ENCODE measurements around the gene BCL2L2. TPM values are rescaled to one million over a fixed set of nuclear protein-coding genes. Genes with fewer than 3 reads are reported as not detected.

BCL2L2 gene
- total and polyA plus RNA-seq, 9 of the 15 experiments (the other 6 are each of a cell fraction or from before 2014, with no cell fraction given) = 2.6 to 32.5 (median 14.7) TPM

DNA sequence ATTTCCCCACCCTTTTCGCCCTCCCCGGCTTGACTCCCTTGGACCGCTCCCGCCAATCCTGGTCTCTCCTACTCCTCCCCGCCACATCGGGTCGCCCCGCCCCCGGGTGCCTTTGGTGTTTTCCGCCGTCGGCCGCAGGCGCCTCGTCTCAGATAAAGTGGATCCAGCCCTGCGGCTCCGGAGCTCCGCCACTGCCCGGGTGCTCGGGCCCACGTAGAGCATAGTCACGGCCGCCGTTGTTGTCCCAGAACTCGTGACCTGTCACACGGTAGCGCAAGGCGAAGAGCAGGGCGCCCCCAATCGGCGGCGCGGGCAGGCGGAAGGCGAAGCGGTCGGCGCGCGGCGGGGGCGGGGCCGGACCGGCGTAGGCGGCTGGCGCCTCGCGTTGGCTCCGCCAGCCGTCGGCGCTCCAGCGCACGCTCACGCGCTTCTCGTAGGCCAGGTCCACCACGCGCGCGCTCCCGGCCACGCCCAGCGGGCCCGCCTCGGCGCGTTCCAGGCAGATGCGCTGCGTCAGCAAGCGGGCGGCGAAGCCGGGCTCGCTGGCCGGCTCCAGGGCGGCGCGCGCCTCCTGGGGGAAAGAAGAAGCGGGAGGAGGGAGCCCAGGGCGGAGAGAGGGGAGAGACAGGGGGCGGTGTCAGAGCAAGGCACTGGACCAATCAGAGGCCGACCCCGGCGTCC is 5.2 kb upstream of the BCL2L2 start (continued):
- TF ChIP-seq NR4A1 (CRISPR knock-in tag; IDR thresholded peaks at IDR 0.05) (no peak), NR4A1 (tag; IDR thresholded peaks at IDR 0.05) (peak; percentile 78), ZNF23 (CRISPR knock-in tag; IDR thresholded peaks at IDR 0.05) (no peak), FOXK2 (conservative IDR thresholded peaks at IDR 0.05 in 1 of 2, IDR thresholded peaks at IDR 0.05 in 1 of 2; ENCODE audit: low read depth in 2 of 2) (peak; percentile 91 to 92), PHB2 (IDR thresholded peaks at IDR 0.05; ENCODE audit: low read depth) (no peak), FOXJ2 (tag; IDR thresholded peaks at IDR 0.05) (peak; percentile 94), TCFL5 (CRISPR knock-in tag; conservative IDR thresholded peaks at IDR 0.05) (no peak), ERF (CRISPR knock-in tag; IDR thresholded peaks at IDR 0.05) (no peak), SP2 (IDR thresholded peaks at IDR 0.05; ENCODE audit: extremely low read depth, low read depth, low read length, poor library complexity, severe bottlenecking) (no peak), ZC3H8 (IDR thresholded peaks at IDR 0.05) (no peak), CREM (IDR thresholded peaks at IDR 0.05; ENCODE audit: low read depth) (peak; percentile 80), NFXL1 (CRISPR knock-in tag; IDR thresholded peaks at IDR 0.05) (no peak), MTF1 (CRISPR knock-in tag; IDR thresholded peaks at IDR 0.05; ENCODE audit: borderline replicate concordance) (no peak), ZNF146 (CRISPR knock-in tag; IDR thresholded peaks at IDR 0.05; ENCODE audit: unreplicated experiment) (no peak), ZNF436 (CRISPR knock-in tag; IDR thresholded peaks at IDR 0.05) (no peak), ZNF217 (CRISPR knock-in tag; IDR thresholded peaks at IDR 0.05) (no peak), TARDBP (IDR thresholded peaks at IDR 0.05) (peak; percentile 96; the same call in 1 of the 2 replicates), ZKSCAN3 (CRISPR knock-in tag; IDR thresholded peaks at IDR 0.05) (no peak), RB1 (IDR thresholded peaks at IDR 0.05; ENCODE audit: low read depth) (peak; percentile 98), FOS (IDR thresholded peaks at IDR 0.05; ENCODE audit: extremely low read depth, insufficient read length) (peak; percentile 15), CEBPG (CRISPR knock-in tag; IDR thresholded peaks at IDR 0.05) (no peak), CEBPG (tag; conservative IDR thresholded peaks at IDR 0.05 in 1 of 2, IDR thresholded peaks at IDR 0.05 in 1 of 2) (no peak)
- TF ChIP-seq, protein P1, sequence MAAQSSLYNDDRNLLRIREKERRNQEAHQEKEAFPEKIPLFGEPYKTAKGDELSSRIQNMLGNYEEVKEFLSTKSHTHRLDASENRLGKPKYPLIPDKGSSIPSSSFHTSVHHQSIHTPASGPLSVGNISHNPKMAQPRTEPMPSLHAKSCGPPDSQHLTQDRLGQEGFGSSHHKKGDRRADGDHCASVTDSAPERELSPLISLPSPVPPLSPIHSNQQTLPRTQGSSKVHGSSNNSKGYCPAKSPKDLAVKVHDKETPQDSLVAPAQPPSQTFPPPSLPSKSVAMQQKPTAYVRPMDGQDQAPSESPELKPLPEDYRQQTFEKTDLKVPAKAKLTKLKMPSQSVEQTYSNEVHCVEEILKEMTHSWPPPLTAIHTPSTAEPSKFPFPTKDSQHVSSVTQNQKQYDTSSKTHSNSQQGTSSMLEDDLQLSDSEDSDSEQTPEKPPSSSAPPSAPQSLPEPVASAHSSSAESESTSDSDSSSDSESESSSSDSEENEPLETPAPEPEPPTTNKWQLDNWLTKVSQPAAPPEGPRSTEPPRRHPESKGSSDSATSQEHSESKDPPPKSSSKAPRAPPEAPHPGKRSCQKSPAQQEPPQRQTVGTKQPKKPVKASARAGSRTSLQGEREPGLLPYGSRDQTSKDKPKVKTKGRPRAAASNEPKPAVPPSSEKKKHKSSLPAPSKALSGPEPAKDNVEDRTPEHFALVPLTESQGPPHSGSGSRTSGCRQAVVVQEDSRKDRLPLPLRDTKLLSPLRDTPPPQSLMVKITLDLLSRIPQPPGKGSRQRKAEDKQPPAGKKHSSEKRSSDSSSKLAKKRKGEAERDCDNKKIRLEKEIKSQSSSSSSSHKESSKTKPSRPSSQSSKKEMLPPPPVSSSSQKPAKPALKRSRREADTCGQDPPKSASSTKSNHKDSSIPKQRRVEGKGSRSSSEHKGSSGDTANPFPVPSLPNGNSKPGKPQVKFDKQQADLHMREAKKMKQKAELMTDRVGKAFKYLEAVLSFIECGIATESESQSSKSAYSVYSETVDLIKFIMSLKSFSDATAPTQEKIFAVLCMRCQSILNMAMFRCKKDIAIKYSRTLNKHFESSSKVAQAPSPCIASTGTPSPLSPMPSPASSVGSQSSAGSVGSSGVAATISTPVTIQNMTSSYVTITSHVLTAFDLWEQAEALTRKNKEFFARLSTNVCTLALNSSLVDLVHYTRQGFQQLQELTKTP (IDR thresholded peaks at IDR 0.05; ENCODE audit: low read depth in 1 of 2, partially characterized antibody in 2 of 2) = peak in 1 of 2 experiments; percentile 40
- TF ChIP-seq, protein P2, sequence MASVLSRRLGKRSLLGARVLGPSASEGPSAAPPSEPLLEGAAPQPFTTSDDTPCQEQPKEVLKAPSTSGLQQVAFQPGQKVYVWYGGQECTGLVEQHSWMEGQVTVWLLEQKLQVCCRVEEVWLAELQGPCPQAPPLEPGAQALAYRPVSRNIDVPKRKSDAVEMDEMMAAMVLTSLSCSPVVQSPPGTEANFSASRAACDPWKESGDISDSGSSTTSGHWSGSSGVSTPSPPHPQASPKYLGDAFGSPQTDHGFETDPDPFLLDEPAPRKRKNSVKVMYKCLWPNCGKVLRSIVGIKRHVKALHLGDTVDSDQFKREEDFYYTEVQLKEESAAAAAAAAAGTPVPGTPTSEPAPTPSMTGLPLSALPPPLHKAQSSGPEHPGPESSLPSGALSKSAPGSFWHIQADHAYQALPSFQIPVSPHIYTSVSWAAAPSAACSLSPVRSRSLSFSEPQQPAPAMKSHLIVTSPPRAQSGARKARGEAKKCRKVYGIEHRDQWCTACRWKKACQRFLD (CRISPR knock-in tag; IDR thresholded peaks at IDR 0.05) = peak; percentile 15; the same call in 1 of the 2 replicates
- TF ChIP-seq, protein P3, sequence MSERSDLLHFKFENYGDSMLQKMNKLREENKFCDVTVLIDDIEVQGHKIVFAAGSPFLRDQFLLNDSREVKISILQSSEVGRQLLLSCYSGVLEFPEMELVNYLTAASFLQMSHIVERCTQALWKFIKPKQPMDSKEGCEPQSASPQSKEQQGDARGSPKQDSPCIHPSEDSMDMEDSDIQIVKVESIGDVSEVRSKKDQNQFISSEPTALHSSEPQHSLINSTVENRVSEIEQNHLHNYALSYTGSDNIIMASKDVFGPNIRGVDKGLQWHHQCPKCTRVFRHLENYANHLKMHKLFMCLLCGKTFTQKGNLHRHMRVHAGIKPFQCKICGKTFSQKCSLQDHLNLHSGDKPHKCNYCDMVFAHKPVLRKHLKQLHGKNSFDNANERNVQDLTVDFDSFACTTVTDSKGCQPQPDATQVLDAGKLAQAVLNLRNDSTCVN (CRISPR knock-in tag; IDR thresholded peaks at IDR 0.05) = no peak

All from K562 (cell line).